Activated CD4-positive, CD25-positive, alpha-beta regulatory T cell treated with anti-CD3 and anti-CD28 coated beads, Interleukin-2, amount 50 U/mL, for 16 hours (primary cell): ENCODE data around the gene SUMO3.

Experiments used
- DNase-seq: peaks from one replicate; pipeline ENCODE4 v3.0.0-alpha.2; 2020; ENCODE audit warnings: low read depth, low spot score

Gene SUMO3

DNA sequence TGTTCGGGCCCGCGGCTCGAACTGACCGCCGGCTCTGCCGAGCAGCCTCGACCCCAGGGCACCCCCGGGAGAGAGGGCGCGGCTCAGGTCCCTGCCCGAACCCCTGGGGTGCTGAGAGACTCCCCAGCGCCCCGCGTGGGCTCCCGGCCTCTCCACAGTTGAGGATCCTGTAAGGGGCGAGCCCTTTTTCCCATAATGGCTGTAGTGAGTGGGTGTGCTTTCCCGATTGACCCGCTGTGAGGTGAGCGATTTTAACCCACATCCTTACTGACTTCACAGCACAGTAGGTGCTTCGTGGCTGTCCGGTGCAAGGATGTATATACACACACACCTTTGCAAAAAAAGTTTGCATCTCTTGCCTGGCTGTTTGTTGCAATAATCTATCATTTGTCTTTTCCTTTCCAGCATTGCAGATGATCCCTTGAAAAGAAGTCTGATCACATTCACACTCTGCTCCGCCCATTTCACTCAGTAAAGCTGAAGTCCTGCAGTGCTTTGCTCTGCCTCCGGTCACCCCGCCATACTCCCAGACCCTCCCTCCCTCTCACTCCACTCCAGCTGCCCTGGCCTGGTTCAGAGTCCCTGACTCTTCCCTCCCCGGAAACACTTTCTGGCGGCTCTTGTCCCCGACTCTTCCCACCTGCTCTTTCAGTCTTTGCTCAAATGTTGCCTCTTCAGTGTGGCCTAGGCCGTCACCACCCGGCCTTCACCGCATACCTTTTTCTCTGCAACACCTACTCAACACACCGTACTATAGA, 15.3 kb downstream of the SUMO3 start:
- DNase-seq: no peak

DNA sequence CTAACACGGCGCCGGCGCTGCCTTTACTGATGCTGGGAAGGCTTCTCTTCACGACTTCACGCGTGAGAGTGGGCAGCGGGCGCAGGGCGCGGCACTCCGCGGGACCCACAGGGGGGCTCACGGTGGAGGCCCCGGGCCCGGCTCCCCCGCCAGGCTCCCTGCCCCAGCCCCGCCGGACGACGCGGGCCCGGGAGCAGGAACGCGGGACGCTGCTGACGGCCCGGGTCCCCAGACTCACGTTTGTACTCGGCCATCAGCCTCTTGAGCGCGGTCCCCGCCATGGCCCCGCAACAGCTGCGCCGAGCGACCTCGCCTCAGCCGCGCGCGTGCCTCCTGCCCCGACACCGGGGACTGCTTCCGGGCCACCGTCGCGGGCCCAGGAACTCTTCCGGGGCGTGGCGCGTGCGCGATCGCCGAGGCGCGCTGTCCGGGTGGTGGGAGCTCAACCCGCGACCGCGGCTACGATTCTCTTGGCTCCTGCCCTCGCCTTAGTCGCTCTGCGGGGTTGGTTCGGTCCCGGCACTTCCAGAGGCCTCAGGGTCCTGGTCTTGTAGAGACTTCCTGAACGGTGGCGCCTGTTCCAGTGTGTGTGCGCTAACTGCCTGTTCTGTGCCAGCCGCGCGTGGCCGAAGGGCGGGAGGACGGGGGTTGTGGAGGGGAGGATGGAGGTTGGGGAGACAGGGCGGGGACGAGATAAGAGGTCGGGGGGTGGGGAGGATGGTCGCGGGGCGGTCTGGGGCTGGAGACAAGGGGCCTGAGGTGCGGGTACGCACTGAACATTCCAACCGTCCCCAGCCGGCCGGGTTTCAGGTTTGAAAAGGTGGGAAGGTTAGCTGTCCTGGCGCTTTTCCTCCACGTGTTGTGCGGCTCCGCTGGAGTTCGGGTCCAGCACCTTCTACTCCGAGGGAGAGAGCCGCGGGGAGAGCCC, 16.1 kb downstream of the SUMO3 start, which contains the start of gene UBE2G2:
UBE2G2 (minus strand) TSS at position 353 of the 928 bp plus-strand sequence; CDS start at position 281, 72 bp downstream.
- DNase-seq: peak; percentile 68

DNA sequence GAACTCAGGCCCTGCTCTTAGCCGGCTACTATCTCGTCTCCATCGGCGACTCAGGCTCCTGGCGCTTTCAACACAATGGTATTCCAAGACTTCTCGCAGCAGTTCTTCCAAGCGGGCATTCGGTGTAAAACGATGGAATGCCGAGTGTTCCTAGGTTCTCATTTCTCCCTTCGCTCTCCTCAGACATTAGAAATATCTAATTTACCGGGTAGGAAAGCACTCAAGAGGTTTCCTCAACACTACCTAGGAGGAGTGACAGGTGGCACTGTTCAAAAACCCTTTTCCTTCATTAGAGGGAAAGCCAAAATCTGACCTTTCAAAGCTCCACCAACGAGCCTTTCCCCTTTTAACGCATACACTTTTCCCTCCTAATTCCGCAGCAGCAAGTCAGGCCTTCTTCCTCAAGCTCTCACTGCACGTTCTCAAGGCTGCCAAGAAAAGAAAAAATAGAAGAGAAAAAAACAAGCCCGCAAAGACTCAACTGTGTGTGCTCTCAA, 16.8 kb downstream of the SUMO3 start:
- DNase-seq: no peak

DNA sequence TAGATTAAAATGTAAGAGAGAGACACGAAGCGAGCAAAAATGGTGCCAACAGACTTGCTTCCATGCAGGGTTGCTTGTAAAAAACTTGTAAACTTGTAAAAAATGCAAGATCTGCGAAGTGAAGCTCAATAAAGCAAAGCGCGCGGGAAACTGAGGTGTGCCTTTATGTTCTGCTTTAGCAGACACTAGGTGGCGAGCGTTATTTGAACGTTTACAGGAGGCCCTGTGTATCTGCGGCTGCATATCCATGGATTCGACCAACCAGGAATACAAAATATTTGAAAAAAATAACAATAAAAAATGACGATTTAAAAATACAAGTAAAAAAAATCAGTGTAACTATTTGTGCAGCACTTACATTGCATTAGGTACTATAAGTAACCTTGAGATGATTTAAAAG, 17.8 kb downstream of the SUMO3 start:
- no peak for DNase-seq

DNA sequence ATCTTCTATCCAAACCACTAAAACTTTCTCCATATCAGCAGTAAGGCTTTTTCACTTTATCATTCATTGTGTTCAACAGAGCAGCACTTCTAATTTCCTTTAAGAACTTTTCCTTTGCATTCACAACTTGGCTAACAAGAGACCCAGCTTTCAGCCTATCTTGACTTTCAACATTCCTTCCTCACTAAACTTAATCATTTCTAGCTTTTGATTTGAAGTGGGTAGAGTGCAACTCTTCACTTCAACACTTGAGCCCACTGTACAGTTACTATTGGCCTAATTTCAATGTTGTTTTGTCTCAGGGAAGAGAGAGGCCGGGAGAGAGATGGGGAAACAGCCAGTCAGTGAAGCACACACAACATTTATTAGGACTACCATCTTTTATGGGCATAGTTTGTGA, 18.2 kb downstream of the SUMO3 start:
- no peak for DNase-seq

DNA sequence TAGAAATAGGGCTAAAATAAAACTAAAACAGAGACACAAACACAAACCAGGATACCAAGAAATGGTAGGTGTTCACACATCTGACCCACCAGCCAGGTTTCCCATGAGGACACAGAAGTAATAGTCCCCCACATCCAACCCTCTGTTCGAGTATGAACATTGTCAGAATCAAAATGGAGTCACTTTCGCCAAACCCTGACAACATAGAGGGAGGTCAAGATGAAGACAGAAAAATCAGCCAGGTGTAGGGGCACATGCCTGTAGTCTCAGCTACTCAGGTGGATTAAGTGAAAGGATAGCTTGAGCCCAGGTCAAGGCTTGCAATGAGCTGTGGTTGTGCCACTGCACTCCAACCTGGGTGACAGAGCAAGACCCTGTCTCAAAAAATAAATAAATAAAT, 20.1 kb downstream of the SUMO3 start:
- no peak for DNase-seq

DNA sequence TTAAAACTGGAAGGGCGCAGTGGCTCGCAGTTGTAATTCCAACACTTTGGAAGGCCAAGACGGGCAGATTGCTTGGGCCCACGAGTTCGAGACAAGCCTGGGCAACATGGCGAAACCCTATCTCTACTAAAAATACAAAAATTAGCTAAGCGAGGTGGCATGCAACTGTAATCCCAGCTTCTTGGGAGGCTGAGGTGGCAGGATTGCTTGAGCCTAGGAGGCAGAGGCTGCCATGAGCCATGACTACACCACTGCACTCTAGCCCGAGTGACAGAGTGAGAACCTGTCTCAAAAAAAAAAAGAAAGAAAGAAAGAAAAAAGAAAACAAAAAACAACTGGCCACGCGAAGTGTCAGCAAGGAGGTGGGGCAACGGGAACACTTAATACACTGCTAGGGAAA, 22.5 kb downstream of the SUMO3 start:
- no peak for DNase-seq

DNA sequence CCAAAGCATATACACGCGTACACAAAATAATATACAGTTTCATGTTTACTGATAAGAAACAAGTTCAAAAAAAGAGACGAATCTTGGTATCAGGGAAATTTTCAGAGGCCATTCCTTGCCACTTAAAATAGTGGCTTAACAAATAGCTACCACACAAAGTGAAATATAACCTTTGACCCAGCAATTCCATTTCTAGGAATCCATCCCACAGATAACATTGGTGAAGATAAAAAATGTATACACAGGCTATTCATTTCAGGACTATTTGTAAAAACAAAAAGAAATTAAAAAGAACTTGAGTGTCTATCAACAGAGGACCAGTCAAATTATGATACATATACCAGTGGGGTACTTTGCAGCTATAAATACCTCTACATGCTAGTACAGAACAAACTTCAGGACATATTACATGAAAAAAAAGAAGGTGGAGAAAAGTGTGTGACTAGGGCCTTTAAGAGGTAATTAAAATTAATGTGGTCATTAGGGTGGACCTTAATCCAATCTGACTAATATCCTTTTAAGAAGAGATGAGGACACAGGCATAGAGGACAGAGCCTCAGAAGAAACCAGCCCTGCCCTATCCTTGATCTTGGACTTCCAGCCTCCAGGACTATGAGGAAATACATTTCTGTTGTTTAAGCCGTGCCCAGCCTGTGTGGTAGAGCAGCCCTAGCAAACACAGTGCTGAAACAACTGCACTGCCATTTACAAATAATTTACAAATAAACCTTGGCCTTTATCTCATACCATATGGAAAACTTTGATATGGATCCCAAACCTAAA, 24.1 kb downstream of the SUMO3 start:
- DNase-seq: no peak

DNA sequence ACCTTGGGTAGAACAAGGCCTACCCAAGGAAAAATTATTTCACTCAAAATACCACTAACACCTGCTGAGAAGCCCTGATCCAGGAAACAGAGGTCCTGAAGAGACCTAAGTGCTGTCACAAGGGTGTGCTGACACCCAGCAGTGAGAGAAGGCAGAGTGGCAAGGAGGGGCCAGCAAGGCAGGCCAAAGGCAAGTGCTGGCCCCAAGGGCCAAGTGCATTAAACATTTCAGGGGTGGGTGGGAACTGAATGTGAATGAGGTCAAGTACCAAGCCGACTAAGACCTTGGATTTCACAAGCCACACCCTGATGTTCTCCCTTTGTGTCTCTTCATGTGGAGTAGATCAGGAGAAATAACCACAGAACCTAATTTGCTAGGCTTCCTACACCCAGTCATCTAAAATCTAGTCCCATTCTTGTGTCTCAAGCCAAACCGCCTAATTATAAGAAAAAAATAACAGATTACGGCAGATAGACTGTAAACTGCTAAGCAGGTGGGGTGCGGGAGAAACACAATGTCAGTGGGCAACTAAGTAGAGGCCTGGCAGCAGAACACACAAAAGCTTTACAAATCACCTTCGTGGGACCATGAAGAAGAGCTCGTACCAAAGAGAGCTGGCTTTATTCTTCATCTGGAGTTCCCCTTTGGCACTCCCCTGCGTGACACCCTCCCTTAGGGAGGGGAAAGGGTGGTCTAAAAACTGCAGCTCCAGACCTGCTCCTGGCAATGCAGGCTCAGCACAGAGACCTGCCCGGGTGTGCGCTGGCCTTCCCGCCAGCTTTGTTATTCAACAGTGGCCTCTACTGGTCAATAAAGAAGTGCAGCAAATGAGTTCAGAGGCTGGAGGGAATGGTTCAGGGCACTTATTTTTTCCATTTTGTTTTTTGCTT, 24.9 kb downstream of the SUMO3 start:
- DNase-seq: peak; percentile 30

DNA sequence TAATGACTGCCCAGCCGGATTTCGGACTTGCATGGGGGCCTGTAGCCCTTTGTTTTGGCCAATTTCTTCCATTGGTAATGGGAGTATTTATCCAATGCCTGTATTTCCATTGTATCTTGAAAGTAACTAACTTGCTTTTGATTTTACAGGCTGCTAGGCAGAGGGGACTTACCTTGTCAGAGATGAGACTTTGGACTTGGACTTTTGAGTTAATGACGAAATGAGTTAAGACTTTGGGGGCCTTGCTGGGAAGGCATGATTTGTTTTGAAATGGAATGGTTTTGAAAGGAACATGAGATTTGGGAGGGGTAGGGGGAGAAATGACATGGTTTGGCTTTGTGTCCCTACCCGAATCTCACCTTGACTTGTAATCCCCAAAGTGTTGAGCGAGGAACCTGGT, 25.9 kb downstream of the SUMO3 start:
- DNase-seq: no peak

DNA sequence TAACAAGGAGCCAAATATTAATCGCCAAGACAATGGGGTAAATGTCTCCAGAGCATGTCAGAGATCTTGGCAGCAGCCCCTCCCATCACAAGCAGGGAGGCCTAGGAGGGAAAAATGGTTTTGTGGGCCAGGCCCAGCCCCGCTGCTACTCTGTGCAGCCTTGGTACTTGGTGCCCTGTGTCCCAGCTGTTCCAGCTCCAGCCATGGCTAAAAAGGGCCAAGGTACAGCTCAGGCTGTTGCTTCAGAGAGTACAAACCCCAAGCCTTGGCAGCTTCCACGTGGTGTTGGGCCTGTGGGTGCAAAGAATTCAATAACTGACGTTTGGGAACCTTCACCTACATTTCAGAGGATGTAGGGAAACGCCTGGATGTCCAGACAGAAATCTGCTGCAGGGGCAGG, 26.6 kb downstream of the SUMO3 start:
- DNase-seq: no peak

DNA sequence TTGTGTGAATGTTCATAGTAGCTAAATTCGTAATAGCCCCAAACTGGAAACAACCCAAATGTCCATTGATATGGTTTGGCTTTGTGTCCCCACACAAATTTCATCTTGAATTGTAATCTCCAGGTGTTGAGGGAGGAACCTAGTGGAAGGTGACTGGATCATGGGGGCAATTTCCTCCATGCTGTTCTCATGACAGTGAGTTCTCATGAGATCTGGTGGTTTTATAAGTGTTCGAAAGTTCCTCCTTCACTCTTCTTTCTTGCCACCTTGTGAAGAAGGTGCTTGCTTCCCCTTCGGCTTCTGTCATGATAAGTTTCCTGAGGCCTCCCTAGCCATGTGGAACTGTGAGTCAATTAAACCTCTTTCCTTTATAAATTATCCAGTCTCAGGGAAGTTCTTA, 27.5 kb downstream of the SUMO3 start:
- no peak for DNase-seq

DNA sequence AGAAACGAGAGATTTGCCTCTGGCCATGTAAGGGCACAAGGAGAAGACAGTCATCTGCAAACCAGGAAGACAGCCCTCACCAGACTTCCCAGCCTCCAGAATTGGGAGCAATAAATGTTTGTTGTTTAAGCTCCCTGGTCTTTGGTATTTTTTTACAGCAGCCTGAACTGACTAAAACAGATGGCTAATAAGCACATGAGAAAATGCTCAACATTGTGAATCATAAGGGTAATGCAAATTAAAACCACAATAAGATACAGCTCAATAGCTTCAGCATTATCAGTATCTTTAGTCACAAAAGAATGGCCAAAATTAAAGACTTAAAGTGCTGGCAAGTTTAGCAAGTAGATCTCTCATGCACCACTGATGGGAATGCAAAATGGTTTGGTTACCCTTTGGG, 28.0 kb downstream of the SUMO3 start:
- no peak for DNase-seq

DNA sequence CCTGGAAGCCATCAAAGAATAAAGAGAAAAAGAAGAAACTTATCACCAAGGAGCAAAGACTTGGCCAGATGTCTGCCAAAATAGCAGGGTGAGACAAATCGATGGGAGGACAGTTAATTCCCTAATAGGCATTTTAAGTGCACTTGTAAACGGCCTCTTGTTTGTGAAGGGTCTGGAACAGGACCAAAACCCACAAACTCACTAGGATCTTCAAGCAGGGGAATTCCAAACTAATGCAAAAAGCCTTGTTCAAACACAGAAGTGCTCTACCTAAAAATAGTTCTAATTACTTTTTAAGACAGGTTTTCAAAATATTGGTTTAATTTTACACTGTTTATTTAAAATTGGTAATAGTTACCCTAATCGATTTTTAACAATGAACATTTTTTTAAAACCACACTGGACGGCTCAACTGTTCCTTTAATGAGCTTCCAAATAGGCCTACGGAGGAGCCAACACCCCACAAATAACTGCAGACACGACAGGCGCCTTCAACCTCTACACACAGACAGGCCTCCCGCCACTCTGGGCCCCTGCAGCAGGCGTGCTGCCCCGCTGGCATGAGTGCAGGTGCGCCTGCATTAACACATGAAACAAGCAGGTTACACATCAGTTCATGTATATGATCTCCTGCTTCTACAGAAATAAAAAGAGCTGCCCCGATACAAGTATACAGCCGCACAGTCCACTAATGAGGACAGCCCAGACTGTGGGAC, 32.1 kb downstream of the SUMO3 start:
- no peak for DNase-seq

DNA sequence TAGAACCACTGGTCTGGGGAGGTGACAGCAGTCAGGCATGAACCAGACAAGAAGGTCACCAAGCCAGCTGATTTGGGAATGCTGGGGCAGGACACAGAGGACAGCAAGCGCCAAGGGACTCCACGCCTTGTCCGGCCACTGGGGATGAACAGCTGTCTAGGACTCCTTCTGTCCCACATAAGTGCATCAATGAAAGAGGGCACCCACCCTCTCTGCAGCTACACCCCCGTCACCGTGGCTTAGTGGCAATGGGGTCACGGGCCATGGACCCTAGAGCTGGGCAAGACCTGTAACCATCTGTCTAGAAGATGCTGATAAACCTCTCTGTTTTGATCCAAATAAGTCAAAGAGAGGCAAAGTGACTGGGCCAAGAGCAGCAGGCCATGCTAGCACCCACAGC, 33.1 kb downstream of the SUMO3 start:
- no peak for DNase-seq

DNA sequence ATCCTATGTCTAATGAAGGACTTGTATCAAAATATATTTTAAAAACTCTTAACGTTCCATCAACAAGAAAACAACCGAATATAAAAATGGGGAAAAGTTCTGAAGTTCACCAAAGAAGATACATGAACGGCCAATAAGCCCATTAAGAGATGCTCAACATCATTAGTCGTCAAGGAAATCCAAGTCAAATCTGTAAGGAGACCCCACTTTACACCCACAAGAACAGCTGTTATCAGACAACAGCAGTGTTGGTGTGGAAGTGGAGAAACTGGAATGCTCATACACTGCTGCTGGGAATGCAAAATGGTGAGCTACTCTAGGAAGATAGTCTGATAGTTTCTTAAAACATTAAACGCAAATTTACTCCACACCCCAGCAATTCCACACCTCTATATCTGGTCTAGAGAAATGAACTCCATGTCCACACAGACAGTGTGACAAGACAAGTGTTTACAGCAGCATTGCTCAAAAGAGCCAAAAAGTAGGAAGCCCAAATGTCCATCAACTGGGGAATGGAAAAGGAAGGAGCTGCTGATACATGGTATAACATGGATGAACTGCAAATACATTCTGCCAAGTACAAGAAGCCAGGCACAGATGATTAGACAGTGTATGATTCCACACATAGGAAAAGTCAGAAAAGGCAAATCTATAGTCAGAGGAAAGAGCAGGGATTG, 34.7 kb downstream of the SUMO3 start:
- DNase-seq: no peak

DNA sequence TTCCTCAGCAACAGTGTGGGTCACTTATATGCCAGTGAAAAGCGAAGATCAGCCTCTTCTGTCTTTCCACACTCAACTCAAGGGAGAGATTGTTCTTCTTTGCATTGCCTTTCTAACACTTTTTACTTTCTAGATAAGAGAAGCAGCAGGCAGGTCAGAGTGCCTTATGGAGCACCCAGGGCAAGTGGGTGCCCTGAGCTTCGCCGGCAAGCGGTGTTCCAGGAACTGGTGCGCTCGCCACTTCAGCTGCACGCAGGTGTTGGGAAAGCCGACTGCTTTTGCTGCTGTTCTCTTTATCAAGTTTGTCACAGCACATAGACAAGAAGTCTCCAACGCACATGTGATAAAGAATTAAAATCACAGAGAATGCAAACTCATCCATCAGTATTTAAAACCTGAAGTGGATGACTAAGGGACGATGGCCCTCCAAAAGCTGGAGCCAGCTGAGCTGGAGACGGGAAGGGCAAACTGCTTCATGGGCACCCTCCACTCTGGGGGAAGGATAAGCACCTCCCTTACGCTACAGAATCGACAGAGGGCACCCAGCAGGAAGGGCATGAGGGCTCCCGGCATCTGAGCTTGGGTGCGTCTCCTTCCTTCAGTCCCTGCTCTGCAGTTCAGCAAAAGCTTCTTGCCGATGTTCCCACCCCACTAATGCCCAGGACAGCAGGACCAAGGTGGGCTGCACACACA, 36.9 kb downstream of the SUMO3 start:
- DNase-seq: no peak

DNA sequence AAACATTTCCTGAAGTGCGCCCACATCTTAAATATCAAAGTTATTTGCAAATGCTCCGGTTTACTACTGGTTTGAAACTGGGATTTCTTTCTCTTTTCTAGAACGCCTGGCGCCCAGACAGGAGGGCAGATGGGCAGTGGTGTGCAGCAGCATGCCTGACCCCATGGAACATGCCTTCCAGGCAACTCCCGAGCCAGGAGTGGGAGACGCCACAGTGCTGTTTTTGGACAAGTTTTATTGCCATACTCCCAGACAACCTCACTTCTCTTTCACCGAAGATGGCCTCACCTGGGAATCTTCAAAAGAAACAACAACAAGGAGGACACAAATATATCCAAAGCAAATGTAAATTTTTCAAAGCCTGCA, 37.7 kb downstream of the SUMO3 start:
- no peak for DNase-seq
